A673 (cell line): Measurements from ENCODE around the gene POLK. TPM values are rescaled to one million over a fixed set of nuclear protein-coding genes. Genes with fewer than 3 reads are reported as not detected.

Source experiments
- BruUV-seq: library from RNA; stranded (reverse); fragments of 400-500 nt; replicated peaks from 2 replicates; lab custom pipeline; 2021; lab: Mats Ljungman, UMichigan
- CTCF ChIA-PET: fragments of 300-600 bp; sonication (Branson Sonifier 250); formaldehyde crosslinking; loops from one replicate; lab custom pipeline; 2022; ENCODE audit warnings: antibody characterized with exemption; lab: Charles Lee
- POLR2A ChIA-PET: fragments of 300-600 bp; sonication (Branson Sonifier 250); formaldehyde crosslinking; loops from one replicate; lab custom pipeline; 2022; ENCODE audit warnings: antibody characterized with exemption; ENCODE audit not compliant: low non-redundant PET; lab: Charles Lee
- DNase-seq: peaks from one replicate; pipeline ENCODE4 v3.0.0-alpha.2; 2015; ENCODE audit warnings: low spot score
- H3K27ac ChIP-seq: fragments of 200-600 bp; sonication (generic); 2 replicates; pipeline ENCODE4 v1.5.1; 2016; ENCODE audit warnings: mixed run types, low read depth, mild to moderate bottlenecking, mixed read lengths, antibody characterized with exemption, low read length; ENCODE audit not compliant: poor library complexity, severe bottlenecking
- H3K27me3 ChIP-seq: fragments of 200-600 bp; sonication (generic); replicated peaks from 2 replicates; pipeline ENCODE4 v1.6.1; 2017; ENCODE audit warnings: mixed run types, low read depth, mild to moderate bottlenecking, mixed read lengths, antibody characterized with exemption, low read length; ENCODE audit not compliant: insufficient read depth, poor library complexity
- H3K36me3 ChIP-seq: fragments of 200-600 bp; sonication (generic); 2 replicates; pipeline ENCODE4 v1.6.1; 2016; ENCODE audit warnings: mixed run types, mild to moderate bottlenecking, mixed read lengths, antibody characterized with exemption, low read length; ENCODE audit not compliant: insufficient read depth, poor library complexity, severe bottlenecking
- H3K4me1 ChIP-seq: fragments of 200-600 bp; sonication (generic); 2 replicates; pipeline ENCODE4 v1.6.1; 2017; ENCODE audit warnings: mixed run types, mild to moderate bottlenecking, mixed read lengths, antibody characterized with exemption, low read length; ENCODE audit not compliant: insufficient read depth, poor library complexity, severe bottlenecking
- H3K4me3 ChIP-seq: fragments of 200-600 bp; sonication (generic); 2 replicates; pipeline ENCODE4 v1.5.1; 2016; ENCODE audit warnings: low read depth, mixed run types, mild to moderate bottlenecking, mixed read lengths, low read length; ENCODE audit not compliant: poor library complexity, severe bottlenecking
- H3K9me3 ChIP-seq: fragments of 200-600 bp; sonication (generic); 2 replicates; pipeline ENCODE4 v1.6.1; 2016; ENCODE audit warnings: mixed run types, low read depth, mild to moderate bottlenecking, mixed read lengths, antibody characterized with exemption, low read length; ENCODE audit not compliant: poor library complexity, severe bottlenecking
- CTCF ChIP-seq: fragments of 300-800, 200-600 bp; sonication (generic); conservative IDR thresholded peaks from 2 replicates; pipeline ENCODE4 v1.5.1; 2017; ENCODE audit warnings: low read depth, mild to moderate bottlenecking, antibody characterized with exemption, low read length, moderate library complexity, mixed read lengths
- EZH2 ChIP-seq: fragments of 200-600 bp; sonication (generic); IDR thresholded peaks from 2 replicates; pipeline ENCODE4 v1.6.1; 2017; ENCODE audit warnings: borderline replicate concordance, low read depth, mild to moderate bottlenecking, mixed read lengths, antibody characterized with exemption, low read length; ENCODE audit not compliant: poor library complexity, severe bottlenecking
- intact Hi-C: fragments of 100-400 bp; cut with micrococcal nuclease; formaldehyde crosslinking; loops from one replicate; pipeline ENCODE4 v1.10.0; 2022; ENCODE audit not compliant: unreplicated experiment
- total RNA-seq: library from RNA; stranded (reverse); gene quantifications from 2 replicates; pipeline ENCODE4 v1.2.3, GENCODE V29; 2021

POLK gene
- total RNA-seq, 1 experiment from 2014 or later: 23.2 TPM

- H3K4me1 ChIP-seq: no peaks in the 10 kb centered on the region
- H3K27ac ChIP-seq: no peak overlapping the region
- no TSS peak for BruUV-seq
- no peaks in the 10 kb centered on the region for H3K27me3 ChIP-seq
- ChIA-PET POLR2A (no interaction called here), CTCF (no interaction called here)
- H3K36me3 ChIP-seq: no peaks in the 10 kb centered on the region
- TF ChIP-seq EZH2: no peak
- TF ChIP-seq CTCF: no peak
- DNase-seq: no peak
- intact Hi-C loops: no loop called here
- no peaks in the 10 kb centered on the region for H3K9me3 ChIP-seq
- no peak overlapping the region for H3K4me3 ChIP-seq
Measured at GRCh38 chr5:75475364-75475763, 36.3 kb upstream of the POLK start.

GRCh38 chr5:75481024-75481423, 30.7 kb upstream of the POLK start:
- POLR2A ChIA-PET: no interaction called here
- Histone ChIP-seq H3K9me3 (no peaks in the 10 kb centered on the region), H3K27me3 (no peaks in the 10 kb centered on the region), H3K4me1 (no peaks in the 10 kb centered on the region), H3K36me3 (no peaks in the 10 kb centered on the region), H3K4me3 (no peak overlapping the region), H3K27ac (no peak overlapping the region)
- BruUV-seq: no TSS peak
- CTCF ChIA-PET: interaction anchor here (0.7 kb wide), 1 partner anchor 13 kb away, joined by 3 read pairs; no protein-coding TSS in a partner anchor
- TF ChIP-seq CTCF: no peak
- TF ChIP-seq EZH2: no peak
- DNase-seq: no peak
- intact Hi-C loops: no loop called here

- intact Hi-C loops: no loop called here
- TF ChIP-seq EZH2 (no peak), CTCF (no peak)
- no peak overlapping the region for H3K27ac ChIP-seq
- BruUV-seq: no TSS peak
- ChIA-PET POLR2A (no interaction called here), CTCF (no interaction called here)
- no peak overlapping the region for H3K4me3 ChIP-seq
- peaks cover 10% of the 10 kb centered on the region for H3K9me3 ChIP-seq
- H3K36me3 ChIP-seq: no peaks in the 10 kb centered on the region
- no peaks in the 10 kb centered on the region for H3K4me1 ChIP-seq
- no peak for DNase-seq
- no peaks in the 10 kb centered on the region for H3K27me3 ChIP-seq
Measured at GRCh38 chr5:75482482-75482881, 29.2 kb upstream of the POLK start.
